Smooth muscle cell (in vitro differentiated cells): ENCODE measurements around the gene CUL7. TPM values are rescaled to one million over a fixed set of nuclear protein-coding genes. Genes with fewer than 3 reads are reported as not detected.

ENCODE experiments used
- DNase-seq: peaks from one replicate; lab custom pipeline; 2025; ENCODE audit not compliant: unreplicated experiment; lab: John Stamatoyannopoulos, UW
- H2AFZ ChIP-seq: fragments of 200-600 bp; sonication (generic); 2 replicates; pipeline ENCODE4 v1.6.0; 2016; ENCODE audit warnings: antibody characterized with exemption, low read depth, mild to moderate bottlenecking
- H3F3A ChIP-seq: fragments of 200-600 bp; sonication (generic); 2 replicates; pipeline ENCODE4 v1.6.0; 2017; ENCODE audit warnings: antibody characterized with exemption, low read depth
- H3K27ac ChIP-seq: fragments of 200-600 bp; sonication (generic); 2 replicates; pipeline ENCODE4 v1.5.1; 2016; ENCODE audit warnings: low read depth, mild to moderate bottlenecking
- H3K27me3 ChIP-seq: fragments of 200-600 bp; sonication (generic); 2 replicates; pipeline ENCODE4 v1.6.1; 2016; ENCODE audit warnings: low read depth, mild to moderate bottlenecking
- H3K36me3 ChIP-seq: fragments of 200-600 bp; sonication (generic); 2 replicates; pipeline ENCODE4 v1.5.1; 2016; ENCODE audit warnings: low read depth
- H3K4me1 ChIP-seq: fragments of 200-600 bp; sonication (generic); 2 replicates; pipeline ENCODE4 v1.5.1; 2016; ENCODE audit warnings: low read depth
- H3K4me2 ChIP-seq: fragments of 200-600 bp; sonication (generic); 2 replicates; pipeline ENCODE4 v1.6.0; 2016; ENCODE audit warnings: mild to moderate bottlenecking
- H3K4me3 ChIP-seq: fragments of 200-600 bp; sonication (generic); 2 replicates; pipeline ENCODE4 v1.5.1; 2016; ENCODE audit warnings: mild to moderate bottlenecking
- H3K79me2 ChIP-seq: fragments of 200-600 bp; sonication (generic); 2 replicates; pipeline ENCODE4 v1.6.0; 2016; ENCODE audit warnings: low read depth, mild to moderate bottlenecking
- H3K9ac ChIP-seq: fragments of 200-600 bp; sonication (generic); 2 replicates; pipeline ENCODE4 v1.6.0; 2016; ENCODE audit warnings: low read depth
- H3K9me3 ChIP-seq: fragments of 200-600 bp; sonication (generic); replicated peaks from 2 replicates; pipeline ENCODE4 v1.5.1; 2016; ENCODE audit warnings: low read depth
- H4K20me1 ChIP-seq: fragments of 200-600 bp; sonication (generic); 2 replicates; pipeline ENCODE4 v1.6.0; 2016; ENCODE audit warnings: low read depth
- WGBS: methylation state at CpG from one replicate; pipeline ENCODE4 v1.1.7; 2016; ENCODE audit warnings: low lambda C conversion rate; 5-methylcytosine and 5-hydroxymethylcytosine counted together
- polyA plus RNA-seq: library from polyadenylated mRNA; unstranded; fragments of >200 nt; fragmentation: Nextera tagmentation; extraction: Ambion mirVana; gene quantifications from 2 replicates; pipeline ENCODE4 v1.2.1, GENCODE V29; 2016
- total RNA-seq: library from RNA; depleted of rRNA; stranded (reverse); fragments of >200 nt; gene quantifications from 2 replicates; pipeline ENCODE4 v1.2.3, GENCODE V29; 2014
- TF ChIP-seq, protein P1 (sequence below): fragments of 200-600 bp; sonication (generic); IDR thresholded peaks from 2 replicates; pipeline ENCODE4 v1.5.1; 2017; ENCODE audit warnings: borderline replicate concordance, mild to moderate bottlenecking, antibody characterized with exemption; ENCODE audit not compliant: insufficient read depth, poor library complexity, severe bottlenecking

The CUL7 gene
- total and polyA plus RNA-seq, 2 experiments from 2014 or later, result 36.9 to 49.6 TPM

DNA sequence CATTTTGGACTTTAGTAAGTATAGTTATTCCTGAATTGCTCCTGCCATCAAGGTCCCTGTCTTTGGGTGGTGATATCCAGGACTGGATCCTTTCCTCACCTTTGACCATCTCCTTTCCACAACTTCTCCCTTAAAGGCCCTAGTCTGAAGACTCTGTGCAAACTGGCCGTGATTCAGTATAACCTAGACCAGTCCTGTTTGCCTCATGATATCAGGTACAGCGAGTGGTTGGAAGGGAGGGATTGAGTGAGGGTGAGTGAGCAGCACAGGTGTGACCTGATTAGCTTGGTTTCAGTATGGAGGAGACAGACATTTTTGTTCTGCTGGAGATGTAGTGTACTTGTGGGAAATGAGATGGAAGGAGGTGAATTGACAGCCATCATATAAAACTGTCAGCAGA lies 34.5 kb downstream of the CUL7 start:
- Histone ChIP-seq H3K27me3 (no peaks in the 10 kb centered on the region), H3K4me2 (no peak overlapping the region), H3K36me3 (no peaks in the 10 kb centered on the region), H3K79me2 (peaks cover 61% of the 10 kb centered on the region), H3K27ac (no peak overlapping the region), H3K9me3 (no peaks in the 10 kb centered on the region), H4K20me1 (peaks cover 35% of the 10 kb centered on the region), H3K9ac (no peak overlapping the region), H3K4me3 (no peak overlapping the region), H3F3A (peaks cover 27% of the 10 kb centered on the region), H2AFZ (no peak overlapping the region), H3K4me1 (peaks cover 16% of the 10 kb centered on the region)
- WGBS, result 96% methylated on average over 2 of the region's 2 CpGs
- TF ChIP-seq, protein P1, sequence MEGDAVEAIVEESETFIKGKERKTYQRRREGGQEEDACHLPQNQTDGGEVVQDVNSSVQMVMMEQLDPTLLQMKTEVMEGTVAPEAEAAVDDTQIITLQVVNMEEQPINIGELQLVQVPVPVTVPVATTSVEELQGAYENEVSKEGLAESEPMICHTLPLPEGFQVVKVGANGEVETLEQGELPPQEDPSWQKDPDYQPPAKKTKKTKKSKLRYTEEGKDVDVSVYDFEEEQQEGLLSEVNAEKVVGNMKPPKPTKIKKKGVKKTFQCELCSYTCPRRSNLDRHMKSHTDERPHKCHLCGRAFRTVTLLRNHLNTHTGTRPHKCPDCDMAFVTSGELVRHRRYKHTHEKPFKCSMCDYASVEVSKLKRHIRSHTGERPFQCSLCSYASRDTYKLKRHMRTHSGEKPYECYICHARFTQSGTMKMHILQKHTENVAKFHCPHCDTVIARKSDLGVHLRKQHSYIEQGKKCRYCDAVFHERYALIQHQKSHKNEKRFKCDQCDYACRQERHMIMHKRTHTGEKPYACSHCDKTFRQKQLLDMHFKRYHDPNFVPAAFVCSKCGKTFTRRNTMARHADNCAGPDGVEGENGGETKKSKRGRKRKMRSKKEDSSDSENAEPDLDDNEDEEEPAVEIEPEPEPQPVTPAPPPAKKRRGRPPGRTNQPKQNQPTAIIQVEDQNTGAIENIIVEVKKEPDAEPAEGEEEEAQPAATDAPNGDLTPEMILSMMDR, result no peak
- no peak for DNase-seq

DNA sequence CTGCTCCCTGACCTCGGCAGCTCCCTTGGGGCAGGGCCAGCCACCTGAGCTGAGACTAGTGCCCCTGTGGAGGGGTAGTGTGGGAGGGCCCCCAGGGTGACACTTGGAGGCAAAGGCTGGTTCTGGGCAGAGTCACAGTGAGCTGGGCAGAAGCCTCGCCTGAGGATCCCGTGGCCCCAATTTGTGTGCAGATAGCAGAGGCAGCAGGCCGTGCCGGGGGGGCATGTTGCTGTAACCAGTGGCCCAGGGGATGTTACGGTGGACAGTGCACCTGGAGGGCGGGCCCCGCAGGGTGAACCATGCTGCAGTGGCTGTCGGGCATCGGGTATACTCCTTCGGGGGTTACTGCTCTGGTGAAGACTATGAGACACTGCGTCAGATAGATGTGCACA lies 36.7 kb downstream of the CUL7 start:
- no peaks in the 10 kb centered on the region for H3K36me3 ChIP-seq
- DNase-seq, result no peak
- H4K20me1 ChIP-seq, result peaks cover 20% of the 10 kb centered on the region
- H3K79me2 ChIP-seq, result peaks cover 54% of the 10 kb centered on the region
- no peak overlapping the region for H3K4me3 ChIP-seq
- peaks cover 27% of the 10 kb centered on the region for H3F3A ChIP-seq
- H3K9ac ChIP-seq, result no peak overlapping the region
- no peak overlapping the region for H3K27ac ChIP-seq
- no peaks in the 10 kb centered on the region for H3K9me3 ChIP-seq
- WGBS, result 97% methylated on average over 12 of the region's 12 CpGs
- peaks cover 13% of the 10 kb centered on the region for H3K4me1 ChIP-seq
- H2AFZ ChIP-seq, result no peak overlapping the region
- no peak overlapping the region for H3K4me2 ChIP-seq
- TF ChIP-seq, protein P1, result no peak
- H3K27me3 ChIP-seq, result no peaks in the 10 kb centered on the region

DNA sequence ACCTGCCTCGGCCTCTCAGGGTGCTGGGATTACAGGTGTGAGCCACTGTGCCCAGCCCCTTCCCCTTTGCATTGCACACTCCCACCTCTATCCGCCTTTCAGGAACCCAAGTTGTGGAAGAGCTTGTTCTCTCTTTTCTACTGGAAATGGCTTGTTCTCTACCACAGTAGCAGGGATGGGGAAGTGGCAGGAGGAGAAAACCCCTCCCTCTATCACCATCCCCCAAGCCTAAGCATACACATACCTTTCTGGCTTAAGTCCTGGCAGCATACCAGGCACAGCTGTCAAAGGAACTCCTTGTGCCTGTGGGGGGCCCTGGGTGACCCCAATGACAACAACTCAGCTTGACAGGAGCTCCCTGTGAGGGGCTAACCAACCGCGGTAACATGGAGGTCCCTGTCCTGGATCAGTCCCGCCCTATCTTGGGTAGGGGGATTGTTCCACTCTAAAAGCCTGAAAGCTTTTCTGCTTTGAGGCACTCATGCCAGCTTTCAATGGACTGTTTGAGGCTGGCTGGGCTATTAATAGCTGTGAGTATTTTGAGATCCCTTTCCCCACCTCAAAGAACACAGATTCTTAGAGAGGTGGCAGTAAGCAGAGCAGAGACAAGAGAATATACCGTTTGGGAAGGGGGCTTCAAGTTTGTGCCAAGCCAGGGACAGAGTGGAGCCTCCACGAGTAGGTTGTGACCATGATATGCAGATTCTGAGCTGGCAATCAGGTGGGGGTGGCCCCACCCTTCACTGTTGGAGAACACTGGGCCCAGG lies 37.3 kb downstream of the CUL7 start:
- Histone ChIP-seq H3K79me2 (peaks cover 51% of the 10 kb centered on the region), H3K36me3 (no peaks in the 10 kb centered on the region), H3K4me2 (no peak overlapping the region), H3F3A (peaks cover 24% of the 10 kb centered on the region), H3K4me1 (peaks cover 13% of the 10 kb centered on the region), H3K4me3 (no peak overlapping the region), H2AFZ (no peak overlapping the region), H3K9me3 (no peaks in the 10 kb centered on the region), H3K27me3 (no peaks in the 10 kb centered on the region), H4K20me1 (peaks cover 20% of the 10 kb centered on the region), H3K9ac (no peak overlapping the region), H3K27ac (no peak overlapping the region)
- DNase-seq, result no peak
- TF ChIP-seq, protein P1, result no peak
- WGBS, result 92% methylated on average over 7 of the region's 7 CpGs

DNA sequence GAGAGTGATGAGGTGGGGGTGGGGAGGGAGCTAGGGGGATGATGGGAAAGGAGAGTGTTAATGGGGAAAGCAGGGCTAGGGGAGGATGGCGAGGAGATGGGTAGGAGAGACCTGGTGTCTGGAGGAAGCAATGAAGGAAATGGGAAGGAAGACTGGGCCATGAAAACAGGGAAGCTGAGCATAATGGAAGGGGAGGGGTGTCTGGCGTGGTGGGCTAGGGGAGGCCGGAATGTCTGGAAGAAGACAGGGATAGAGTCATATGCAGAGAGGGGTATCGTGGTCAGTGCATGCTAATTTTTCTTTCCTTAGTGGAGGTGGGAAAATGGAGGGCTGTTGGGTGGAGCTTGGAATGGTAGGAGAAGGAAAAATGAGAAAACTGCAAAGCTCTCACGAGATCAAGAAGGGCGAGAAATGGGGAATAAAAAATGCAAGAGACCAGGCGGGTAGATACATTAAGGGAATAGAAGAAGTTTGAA lies 39.2 kb downstream of the CUL7 start:
- Histone ChIP-seq H3K79me2 (peaks cover 51% of the 10 kb centered on the region), H3K9me3 (no peaks in the 10 kb centered on the region), H3K27me3 (no peaks in the 10 kb centered on the region), H3K4me2 (peak overlapping the region; percentile 95), H3K9ac (peak overlapping the region; percentile 69), H3K36me3 (no peaks in the 10 kb centered on the region), H4K20me1 (peaks cover 20% of the 10 kb centered on the region), H3K4me3 (peak overlapping the region; percentile 72), H3K4me1 (peaks cover 6% of the 10 kb centered on the region), H2AFZ (no peak overlapping the region), H3F3A (peaks cover 8% of the 10 kb centered on the region), H3K27ac (peak overlapping the region; percentile 47)
- 8% methylated on average over 7 of the region's 7 CpGs for WGBS
- DNase-seq, result no peak
- TF ChIP-seq, protein P1, result no peak
